ENCODE data around the gene IL17C. TPM values are rescaled to one million over a fixed set of nuclear protein-coding genes. Genes with fewer than 3 reads are reported as not detected.
A peak's percentile ranks its signal among the peaks of the same experiment; 100 is the strongest.

Gene IL17C
- total RNA-seq, 4 donors from 2014 or later = not detected

DNA sequence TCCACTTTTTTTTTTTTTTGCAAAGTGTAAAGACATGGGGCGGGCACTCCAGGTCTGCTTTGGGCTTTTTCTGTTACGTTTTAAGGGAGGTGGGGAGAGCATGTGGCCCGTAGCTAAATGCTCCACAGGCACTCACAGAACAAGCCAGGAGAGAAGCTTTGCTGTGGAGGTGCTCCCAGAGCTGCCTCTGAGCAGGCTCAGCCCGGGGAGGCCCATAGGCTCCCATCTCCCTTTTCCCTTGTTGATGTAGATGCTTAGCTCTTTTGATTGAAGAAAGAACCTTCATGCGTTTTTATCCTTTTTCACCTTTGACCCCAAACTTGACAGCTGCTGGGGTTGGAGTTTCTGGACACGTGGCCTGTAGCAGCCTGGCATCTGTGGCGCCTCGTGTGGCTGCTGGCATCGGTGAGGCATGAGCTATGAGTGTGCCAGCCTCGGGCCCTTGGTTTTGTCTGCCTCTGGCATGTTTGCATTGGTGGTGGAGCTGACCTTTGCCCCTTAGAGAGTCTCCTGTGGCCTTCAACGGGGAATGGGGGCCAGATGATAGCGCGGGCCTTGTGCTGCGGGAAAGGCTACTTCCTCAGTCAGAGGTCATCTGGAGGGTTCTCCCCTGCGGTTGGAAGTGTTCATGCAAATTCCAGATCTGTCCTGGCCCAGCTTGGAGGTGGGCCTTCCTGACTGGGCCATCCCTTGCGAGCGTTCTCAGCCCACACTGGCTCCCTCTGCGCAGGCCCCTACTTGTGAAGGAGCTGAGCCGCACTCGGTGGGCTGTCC, 20.0 kb upstream of the IL17C start:
- WGBS, 2 donors (ENCODE audit: low coverage in 1 of 2) = 66 to 77% methylated on average over 4 to 9 of the region's 20 CpGs
- no peak overlapping the region for H3K4me3 ChIP-seq
- H3K4me1 ChIP-seq = peaks cover 0 to 6% (median 0%) of the 10 kb centered on the region in 3 donors
- no peaks in the 10 kb centered on the region for H3K9me3 ChIP-seq
- no peak overlapping the region for H3K27ac ChIP-seq
- no peak for TF ChIP-seq EP300 (IDR thresholded peaks at IDR 0.05)
- TF ChIP-seq POLR2A (IDR thresholded peaks at IDR 0.05) = no peak
- no peak for TF ChIP-seq POLR2AphosphoS5 (IDR thresholded peaks at IDR 0.05)
- TF ChIP-seq CTCF (IDR thresholded peaks at IDR 0.05) = no peak
- no peaks in the 10 kb centered on the region for H3K27me3 ChIP-seq
- H3K36me3 ChIP-seq = peaks cover 0 to 92% of the 10 kb centered on the region in 2 donors
- no peak for ATAC-seq

DNA sequence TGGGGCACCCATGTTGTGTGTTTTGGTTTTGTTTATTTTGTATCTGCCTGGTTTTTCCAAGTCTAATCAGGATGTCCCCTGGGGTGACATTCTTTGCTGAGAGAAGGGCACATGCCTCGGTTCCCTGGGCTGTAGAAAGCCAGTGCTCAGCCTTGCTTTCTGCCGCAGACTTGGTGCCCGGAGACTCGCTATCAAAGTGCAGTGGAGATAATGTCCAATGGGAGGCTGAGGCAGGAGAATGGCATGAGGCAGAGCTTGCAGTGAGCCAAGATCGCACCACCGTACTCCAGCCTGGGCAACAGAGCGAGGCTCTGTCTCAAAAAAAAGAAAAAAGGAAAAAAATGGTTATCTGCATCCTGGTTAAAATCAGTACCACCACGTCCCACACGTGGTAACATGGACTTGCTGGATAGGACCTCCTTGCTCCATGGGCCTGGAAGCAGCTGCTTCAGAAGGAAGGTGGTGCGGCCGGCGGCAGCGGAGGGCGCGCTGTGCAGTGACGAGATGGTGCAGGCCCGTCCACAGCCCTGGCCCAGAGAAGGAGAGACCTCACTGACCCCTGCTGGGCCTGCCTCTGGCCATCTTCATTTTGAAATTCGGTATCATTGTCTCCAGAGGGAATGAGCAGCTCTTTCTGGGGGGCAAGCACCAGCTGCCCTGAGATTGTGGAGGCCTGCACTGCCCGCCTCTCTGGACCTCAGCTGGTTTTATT, 19.3 kb upstream of the IL17C start:
- Histone ChIP-seq H3K27ac (no peak overlapping the region), H3K9me3 (no peaks in the 10 kb centered on the region), H3K4me3 (no peak overlapping the region), H3K4me1 (peaks cover 0 to 6% (median 0%) of the 10 kb centered on the region in 3 donors), H3K36me3 (peaks cover 0 to 94% of the 10 kb centered on the region in 2 donors), H3K27me3 (no peaks in the 10 kb centered on the region)
- WGBS, 2 donors (ENCODE audit: low coverage in 1 of 2) = 60 to 89% methylated on average over 1 to 12 of the region's 19 CpGs
- no peak for ATAC-seq
- TF ChIP-seq POLR2A (IDR thresholded peaks at IDR 0.05) (no peak), CTCF (IDR thresholded peaks at IDR 0.05) (no peak), EP300 (IDR thresholded peaks at IDR 0.05) (no peak), POLR2AphosphoS5 (IDR thresholded peaks at IDR 0.05) (no peak)

DNA sequence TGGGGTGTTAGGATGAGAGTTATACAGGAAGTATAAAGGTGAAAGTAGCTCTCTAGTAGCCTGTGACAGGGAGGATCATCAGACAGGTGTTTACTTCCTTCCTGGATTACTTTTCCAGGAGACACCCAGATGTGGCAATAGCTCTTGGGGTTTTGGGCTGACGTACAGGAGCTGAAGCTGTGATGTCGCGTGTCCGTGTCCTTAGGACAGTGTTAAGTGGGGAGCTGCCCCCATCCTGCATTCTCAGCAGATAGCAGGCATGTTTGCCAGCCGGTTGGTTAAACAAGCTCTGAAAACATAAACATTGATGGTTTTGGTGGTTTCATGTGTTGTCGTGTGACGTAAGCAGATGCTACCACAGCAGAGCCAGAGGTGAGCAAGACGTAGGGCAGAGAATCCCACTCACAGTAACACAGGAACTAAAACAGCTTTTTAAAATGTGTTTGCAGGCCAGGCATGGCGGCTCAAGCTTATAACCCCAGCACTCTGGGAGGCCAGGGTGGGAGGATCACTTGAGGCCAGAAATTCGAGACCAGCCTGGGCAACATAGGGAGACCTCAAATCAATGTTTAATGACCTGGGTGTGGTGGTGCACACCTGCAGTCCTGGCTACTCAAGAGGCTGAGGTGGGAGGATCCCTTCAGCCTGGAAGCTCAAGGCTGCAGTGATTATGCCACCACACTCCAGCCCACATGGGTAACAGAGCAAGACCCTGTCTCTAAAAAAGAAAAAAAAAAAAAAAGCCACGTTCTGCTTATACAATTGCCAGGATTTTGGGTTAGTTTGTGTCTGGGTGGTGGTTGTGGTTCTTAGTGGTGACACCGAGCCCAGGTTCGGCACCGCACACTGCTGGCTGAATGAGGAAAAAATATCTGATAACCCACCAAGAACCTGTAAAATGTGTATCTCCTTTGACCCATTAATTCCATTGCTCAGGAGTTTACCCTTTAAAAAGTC, 18.2 kb upstream of the IL17C start:
- WGBS, 2 donors (ENCODE audit: low coverage in 1 of 2) = 83 to 87% methylated on average over 7 to 13 of the region's 14 CpGs

GRCh38 chr16:88622125-88622524, 16.2 kb upstream of the IL17C start:
- no peaks in the 10 kb centered on the region for H3K4me1 ChIP-seq
- no peak overlapping the region for H3K27ac ChIP-seq
- no peaks in the 10 kb centered on the region for H3K9me3 ChIP-seq
- ATAC-seq = no peak
- H3K4me3 ChIP-seq = no peak overlapping the region
- H3K36me3 ChIP-seq = peaks cover 0 to 94% of the 10 kb centered on the region in 2 donors
- WGBS, 2 donors (ENCODE audit: low coverage in 1 of 2) = no CpG with 5 or more reads among the region's 19 CpGs
- TF ChIP-seq POLR2A (IDR thresholded peaks at IDR 0.05) (no peak), CTCF (IDR thresholded peaks at IDR 0.05) (no peak), EP300 (IDR thresholded peaks at IDR 0.05) (no peak), POLR2AphosphoS5 (IDR thresholded peaks at IDR 0.05) (no peak)
- no peaks in the 10 kb centered on the region for H3K27me3 ChIP-seq

More for the DNA sequence above, 18.2 kb upstream of the IL17C start:
- no peak overlapping the region for H3K4me3 ChIP-seq
- TF ChIP-seq CTCF (IDR thresholded peaks at IDR 0.05) (no peak), POLR2A (IDR thresholded peaks at IDR 0.05) (no peak), POLR2AphosphoS5 (IDR thresholded peaks at IDR 0.05) (no peak), EP300 (IDR thresholded peaks at IDR 0.05) (no peak)
- peaks cover 0 to 94% of the 10 kb centered on the region in 2 donors for H3K36me3 ChIP-seq
- no peaks in the 10 kb centered on the region for H3K9me3 ChIP-seq
- ATAC-seq = peak; percentile 26
- H3K27ac ChIP-seq = no peak overlapping the region
- no peaks in the 10 kb centered on the region for H3K27me3 ChIP-seq
- peaks cover 0 to 6% (median 0%) of the 10 kb centered on the region in 3 donors for H3K4me1 ChIP-seq
